ENCODE measurements around the gene SRM.
"Not testable (repeated sequence)": the region's sequence is repeated elsewhere in the genome, so short reads cannot be mapped to it uniquely, and the experiment has no call there.

Gene SRM

GRCh38 chr1:11063937-11064537 is 4.2 kb upstream of the SRM start:
- not testable (repeated sequence) for DNase-seq

GRCh38 chr1:11062965-11063401 is 3.2 kb upstream of the SRM start:
- DNase-seq: no peak

DNA sequence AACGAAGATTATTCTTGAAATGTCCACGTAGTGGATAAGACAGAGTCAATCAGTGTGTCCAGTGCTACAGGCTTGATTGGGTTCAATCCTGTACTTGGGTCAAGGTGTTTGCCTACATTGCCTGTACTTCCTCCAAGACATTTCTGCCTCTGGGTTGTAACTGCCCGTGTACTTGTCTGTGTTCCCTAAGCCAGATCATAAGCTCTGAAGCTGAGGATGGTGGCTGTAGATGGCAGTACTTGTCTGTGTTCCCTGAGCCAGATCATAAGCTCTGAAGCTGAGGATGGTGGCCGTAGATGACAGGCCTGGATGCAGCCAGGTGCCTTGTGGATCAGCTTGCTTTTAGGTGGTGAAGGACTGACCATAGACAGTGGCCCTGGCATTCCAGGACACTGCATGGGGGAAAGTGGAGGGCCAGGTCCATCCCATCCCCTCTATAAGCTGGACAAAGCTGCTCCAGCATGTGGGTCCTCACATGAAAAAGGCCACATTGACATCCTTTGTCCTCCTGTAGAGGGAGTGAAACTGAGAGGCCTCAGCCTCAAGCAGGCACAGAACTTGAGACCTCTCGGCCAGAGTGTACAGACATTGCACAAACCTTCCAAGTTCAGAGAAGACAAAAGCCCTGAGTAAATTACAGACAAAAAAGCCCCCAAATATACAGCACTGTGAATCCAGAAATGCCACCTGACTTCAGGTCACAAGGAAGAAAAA is 2.0 kb upstream of the SRM start:
- no peak for DNase-seq

DNA sequence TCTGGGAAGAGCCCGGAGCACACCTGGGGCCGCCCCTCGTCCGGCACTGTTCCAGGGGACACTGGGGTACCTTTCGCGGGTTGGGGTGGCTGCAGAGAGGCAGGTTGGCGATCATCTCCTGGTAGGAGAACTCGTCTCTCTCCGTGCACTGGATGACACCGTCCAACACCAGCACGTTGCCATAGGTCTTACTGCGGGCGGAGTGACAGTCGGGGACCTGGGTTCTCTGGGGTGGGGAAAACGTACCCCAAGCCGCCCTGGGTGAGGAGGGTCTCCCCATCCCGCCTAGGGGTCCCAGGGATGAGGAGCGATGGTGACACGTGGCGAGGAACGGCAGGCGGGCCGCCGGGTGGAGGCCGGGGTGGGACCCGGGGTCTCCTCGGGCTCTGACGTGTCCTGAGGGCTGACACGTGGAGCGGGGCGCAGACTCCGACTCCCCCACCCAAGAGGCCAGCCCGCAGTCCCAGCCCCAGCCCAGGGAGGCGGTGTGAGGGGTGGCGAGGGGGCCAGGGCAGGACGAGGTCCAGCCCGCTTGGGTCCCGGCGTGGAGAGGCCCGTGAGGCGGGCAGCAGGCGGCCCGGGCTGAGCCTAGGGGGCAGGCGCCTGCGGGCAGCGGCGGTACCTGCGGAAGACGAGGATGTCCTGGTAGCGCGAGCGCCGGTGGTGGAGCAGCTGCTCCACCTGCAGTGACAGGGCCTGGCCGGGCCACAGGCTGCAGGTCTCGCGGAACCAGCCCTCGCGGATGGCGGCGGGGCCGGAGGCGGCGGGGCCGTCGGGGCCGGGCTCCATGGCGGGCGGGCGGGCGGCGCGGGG is 457 bp downstream of the SRM start:
- DNase-seq: peak; percentile 6

DNA sequence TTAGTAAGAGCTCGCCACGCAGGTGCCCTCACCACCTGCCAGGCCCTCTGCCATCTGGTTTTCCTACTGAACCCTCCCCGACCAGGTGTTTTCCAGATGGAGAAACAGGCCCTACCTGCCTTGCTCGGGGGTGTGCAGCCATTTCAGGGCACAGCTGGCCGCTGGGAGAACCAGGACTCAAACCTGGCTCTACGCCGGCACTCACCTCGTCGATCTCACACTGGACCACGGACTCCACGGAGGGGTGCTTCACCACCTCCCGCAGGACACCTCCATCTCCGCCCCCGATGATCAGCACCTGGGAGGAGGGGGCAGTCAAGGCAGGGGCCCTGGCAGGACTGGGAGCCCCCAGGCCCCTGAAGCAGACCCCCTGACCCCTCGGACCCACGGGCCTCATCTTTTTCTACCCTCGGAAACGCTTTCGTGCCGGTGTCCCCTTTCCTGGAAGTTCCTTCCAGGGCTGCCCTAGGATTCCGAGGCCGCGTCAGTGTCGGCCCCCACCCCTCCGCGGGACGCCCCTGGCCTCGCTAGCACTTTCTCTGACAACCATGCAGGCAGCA is 1.1 kb downstream of the SRM start:
- DNase-seq: no peak

DNA sequence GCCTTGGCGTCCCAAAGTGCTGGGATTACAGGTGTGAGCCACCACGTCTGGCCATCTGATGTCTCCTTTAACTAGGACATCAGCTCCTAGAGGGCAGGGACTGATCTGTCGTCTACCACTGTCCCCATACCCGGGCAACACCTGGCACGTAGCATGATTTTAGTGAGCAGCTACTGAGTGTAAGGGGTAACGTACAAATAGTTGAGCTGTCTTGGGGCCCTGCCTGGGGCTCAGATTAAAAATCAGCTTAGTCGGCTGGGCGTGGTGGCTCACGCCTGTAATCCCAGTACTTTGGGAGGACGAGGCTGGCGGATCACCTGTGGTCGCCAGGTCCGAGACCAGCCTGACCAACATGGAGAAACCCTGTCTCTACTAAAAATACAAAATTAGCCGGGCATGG is 1.8 kb downstream of the SRM start:
- DNase-seq: no peak

DNA sequence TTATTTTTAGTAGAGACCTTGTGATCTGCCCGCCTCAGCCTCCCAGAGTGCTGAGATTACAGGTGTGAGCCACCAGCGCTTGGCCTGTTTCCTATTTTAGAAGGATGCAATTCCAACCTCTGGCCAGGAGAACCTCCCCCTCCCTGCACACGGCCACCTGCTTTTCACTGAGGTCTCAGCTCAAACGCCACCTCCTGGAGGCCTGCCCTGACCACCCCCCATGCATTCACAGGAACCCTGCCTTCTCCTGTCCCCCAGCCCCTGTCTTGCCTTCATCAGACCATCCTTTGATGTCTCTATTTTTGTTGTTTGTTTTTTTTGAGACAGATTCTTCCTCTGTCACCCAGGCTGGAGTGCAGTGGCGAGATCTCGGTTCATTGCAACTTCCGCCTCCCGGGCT is 2.3 kb downstream of the SRM start:
- no peak for DNase-seq

- DNase-seq: no peak
Measured at GRCh38 chr1:11056504-11056903, 3.3 kb downstream of the SRM start.

DNA sequence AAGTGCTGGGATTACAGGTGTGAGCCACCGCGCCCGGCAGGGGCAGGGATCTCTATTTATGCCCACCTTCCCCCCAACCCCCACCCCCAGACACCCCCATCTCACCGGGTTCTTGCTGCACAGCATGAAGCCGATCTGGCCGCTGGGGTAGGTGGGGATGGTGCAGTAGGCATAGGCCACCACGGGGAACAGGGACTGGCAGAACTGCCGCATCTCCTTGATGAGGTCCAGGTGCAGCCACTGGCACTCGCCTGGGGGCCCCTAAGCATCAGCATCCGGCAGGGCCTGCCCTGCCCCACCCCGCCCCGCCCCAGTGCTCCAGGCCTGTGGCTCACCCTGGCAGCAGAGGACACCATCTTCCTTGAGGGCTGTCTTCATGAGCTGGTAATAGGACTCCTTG is 4.1 kb downstream of the SRM start:
- no peak for DNase-seq

DNA sequence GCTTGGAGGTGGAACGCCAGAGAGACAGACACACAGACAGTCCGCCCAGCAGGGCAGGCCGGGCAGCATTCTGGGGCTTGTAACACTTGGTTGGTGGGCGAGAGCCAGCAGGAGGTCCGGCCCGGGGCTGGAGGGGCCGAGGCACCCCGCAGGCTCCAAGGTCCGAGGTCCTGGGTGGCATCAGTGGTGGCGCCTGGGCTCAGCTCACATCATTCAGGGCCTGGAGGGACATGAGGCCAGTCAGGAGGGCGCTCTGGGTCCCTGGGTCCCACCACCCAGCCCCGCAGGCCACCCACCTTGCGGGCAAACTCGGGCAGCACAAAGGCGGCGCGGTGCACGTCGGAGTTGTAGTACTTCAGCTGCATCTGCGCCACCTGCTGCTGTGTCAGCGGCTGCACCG is 5.2 kb downstream of the SRM start:
- no peak for DNase-seq

DNA sequence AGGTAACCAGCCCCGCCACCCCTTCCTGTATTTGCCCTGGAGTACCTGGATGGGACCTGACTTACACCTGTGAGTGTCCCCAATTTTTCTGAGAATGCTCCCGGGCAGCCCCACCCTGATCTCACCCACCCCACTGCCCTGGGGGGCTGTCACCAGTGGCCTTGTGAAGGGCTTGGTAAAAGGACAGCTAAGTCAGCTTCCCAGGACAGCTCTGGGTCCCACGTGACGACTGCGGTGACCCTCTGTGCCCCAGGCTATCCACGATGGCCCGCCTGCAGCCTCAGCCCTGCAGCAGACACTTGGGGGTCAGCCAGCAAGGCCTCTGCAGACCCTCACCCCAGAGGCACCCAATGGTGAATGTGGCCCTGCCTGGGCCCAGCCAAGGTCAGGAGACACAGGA is 5.6 kb downstream of the SRM start:
- DNase-seq: no peak

- no peak for DNase-seq
Measured at GRCh38 chr1:11053758-11054137, 6.1 kb downstream of the SRM start.

DNA sequence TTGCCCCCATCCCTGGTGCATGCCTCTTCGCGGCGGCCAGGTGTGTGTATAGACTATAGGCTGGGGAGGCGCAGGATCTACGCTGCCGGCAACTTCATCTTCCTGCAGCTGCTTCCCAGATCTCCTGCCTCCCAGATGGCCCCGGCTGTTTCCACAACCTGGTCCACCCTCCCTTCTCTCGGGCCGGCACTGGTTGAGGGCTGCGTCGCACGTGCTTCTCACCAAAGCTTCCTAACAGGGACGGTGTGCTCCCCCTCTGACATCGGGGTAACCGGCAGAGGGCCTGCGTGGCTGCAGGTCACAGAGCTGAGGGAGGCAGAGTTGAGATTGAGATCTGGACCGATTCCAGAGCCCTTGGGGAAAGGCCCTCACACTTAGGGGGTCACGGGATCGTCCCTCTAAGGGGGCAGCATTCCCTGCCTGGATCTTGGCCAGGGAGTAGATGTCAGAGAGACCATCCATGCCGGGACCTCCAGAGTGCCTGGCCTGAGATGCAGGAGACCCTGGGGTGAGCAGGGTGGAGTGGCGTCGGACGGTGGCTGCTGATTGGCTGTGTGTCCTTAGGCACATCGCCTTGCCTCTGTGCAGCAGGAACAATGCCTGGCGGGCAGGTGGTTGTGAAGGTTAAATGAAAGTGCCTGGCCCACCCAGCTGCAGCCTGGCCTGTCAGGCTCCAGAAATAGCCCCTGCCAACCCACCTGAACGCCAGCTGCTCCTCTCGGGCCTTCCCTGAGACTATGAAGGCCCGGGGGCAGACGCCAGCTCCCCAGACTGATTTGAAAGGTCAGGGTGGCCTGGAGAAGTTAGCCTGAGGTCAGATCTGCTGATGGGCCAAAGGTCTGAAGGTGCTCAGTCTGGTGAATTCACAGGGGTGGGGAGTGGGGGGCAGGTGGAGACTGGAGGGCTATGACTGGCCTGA is 6.7 kb downstream of the SRM start:
- DNase-seq: no peak

DNA sequence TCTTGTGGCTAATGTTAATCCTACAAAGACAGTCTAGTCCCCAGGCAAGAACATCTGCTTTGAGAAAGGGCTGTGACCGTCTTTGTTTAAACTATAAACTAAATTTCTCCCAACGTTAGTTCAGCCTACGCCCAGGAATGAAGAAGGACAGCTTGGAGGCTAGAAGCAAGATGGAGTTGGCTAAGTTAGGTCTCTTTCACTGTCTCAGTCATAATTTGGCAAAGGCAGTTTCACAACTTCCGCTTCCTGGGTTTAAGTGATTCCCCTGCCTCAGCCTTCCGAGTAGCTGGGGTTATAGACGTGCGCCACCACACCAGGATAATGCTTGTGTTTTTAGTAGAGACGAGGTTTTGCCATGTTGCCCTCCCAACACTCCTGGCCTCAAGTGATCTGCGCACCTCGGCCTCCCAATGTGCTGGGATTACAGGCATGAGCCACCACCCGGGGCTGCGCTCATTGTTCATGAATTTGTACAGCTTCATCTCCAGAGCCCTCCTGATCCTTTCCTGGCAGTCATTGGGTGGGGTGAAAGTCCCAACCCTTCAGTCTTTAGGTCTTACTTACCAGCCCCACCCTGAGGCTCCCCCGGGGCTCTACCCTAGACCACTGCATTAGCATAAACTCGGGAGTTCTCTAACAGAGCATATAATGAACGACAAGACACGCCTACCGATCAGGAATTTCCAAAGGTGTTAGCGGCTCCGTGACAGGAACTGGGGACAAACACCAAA is 7.9 kb downstream of the SRM start:
- peak; percentile 56 for DNase-seq

GRCh38 chr1:11051121-11051520 is 8.7 kb downstream of the SRM start:
- not testable (repeated sequence) for DNase-seq

GRCh38 chr1:11046625-11047365 is 13.0 kb downstream of the SRM start, which contains the start of gene MASP2:
Gene MASP2 (minus strand): TSS chr1:11047239. CDS start chr1:11047207, 32 bp downstream.
- DNase-seq: no peak

- no peak for DNase-seq
Measured at GRCh38 chr1:11046270-11046566, 13.6 kb downstream of the SRM start.

DNA sequence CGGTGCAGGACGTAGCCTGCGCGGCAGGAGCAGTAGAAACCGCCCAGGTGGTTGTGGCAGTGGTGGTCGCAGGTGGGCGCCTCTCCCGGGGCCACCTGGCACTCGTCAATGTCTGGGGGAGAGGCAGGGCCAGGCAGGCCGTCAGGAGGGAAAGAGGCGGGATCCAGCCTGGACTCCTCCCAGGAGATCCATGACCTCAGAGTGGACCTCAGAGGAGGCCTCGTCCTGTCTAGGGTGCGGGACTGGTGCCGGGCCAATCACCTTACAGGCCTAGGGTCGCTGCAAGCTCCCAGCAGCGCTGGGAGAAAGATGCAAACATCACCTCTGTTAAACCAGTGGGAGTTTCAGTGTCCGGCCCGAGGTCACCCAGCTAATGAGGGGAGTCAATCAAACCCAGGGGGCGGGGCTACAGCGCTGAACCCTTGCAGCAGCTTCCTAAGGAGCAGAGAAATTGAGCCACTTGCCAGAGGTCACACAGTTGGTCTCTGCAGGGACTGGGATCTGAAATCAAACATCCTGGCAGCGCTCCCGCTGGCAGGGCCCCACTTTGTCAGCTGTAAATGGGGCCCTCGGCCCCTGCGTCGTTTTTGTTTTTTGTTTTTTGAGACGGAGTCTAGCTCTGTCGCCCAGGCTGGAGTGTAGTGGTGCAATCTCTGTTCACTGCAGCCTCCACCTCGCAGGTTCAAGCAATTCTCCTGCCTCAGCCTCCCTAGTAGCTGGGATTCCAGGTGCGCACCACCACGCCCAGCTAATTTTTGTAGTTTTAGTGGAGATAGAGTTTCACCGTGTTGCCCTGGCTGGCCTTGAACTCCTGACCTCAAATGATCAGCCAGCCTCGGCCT is 14.2 kb downstream of the SRM start:
- DNase-seq: no peak

DNA sequence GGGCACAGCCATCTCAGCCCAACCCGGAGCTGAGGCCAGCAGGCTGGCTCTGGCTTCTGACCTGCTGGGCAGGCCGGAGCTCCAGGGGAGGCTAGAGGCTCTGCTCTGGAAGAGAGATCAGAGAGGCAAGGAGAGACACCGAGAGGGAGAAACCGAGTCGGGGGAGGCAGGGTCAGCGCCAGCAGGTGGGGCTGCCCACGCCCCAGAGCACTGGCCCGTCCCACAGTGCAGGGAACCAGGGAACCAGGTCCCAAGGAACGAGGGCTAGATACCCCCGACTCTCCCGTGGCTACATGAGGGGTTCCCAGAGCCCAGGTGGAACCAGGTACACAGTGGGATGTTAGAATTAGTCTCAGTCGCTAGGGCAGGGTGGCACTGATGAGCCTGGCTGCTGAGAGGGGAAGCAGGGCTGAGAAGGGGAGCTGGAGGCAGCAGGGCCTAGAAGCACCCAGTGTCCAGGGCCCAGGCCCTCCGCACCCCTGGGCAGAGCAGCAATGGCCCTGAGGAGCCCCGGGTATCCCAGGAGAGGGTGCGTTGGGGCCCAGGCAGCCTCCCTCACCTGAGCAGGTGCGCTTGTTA is 14.9 kb downstream of the SRM start:
- DNase-seq: no peak
